K562 (cell line): ENCODE measurements around the gene HOXC5. TPM values are rescaled to one million over a fixed set of nuclear protein-coding genes. Genes with fewer than 3 reads are reported as not detected.

ENCODE experiments used
- ARID1B ChIP-seq: fragments of 450-650 bp; IDR thresholded peaks from 2 replicates; pipeline ENCODE4 v1.6.1; 2016; ENCODE audit warnings: antibody characterized with exemption, mild to moderate bottlenecking, inconsistent platforms
- CSDE1 ChIP-seq, 2 experiments: fragments of 450-650 bp; IDR thresholded peaks; 2 replicates each; pipeline ENCODE4 v1.6.1; 2016; ENCODE audit warnings: mild to moderate bottlenecking in 1 of 2
- FOXP4 ChIP-seq: sonication (generic); formaldehyde crosslinking; IDR thresholded peaks from 2 replicates; pipeline ENCODE4 v1.8.0; 2022; ENCODE audit warnings: mild to moderate bottlenecking, missing genetic modification reagents, borderline replicate concordance
- GATA2 ChIP-seq: sonication (generic); formaldehyde crosslinking; IDR thresholded peaks from 2 replicates; pipeline ENCODE4 v1.4.0; 2020; ENCODE audit warnings: mild to moderate bottlenecking, missing genetic modification reagents
- OTX1 ChIP-seq: fragments of 450-650 bp; formaldehyde crosslinking; IDR thresholded peaks from 2 replicates; pipeline ENCODE4 v1.4.0; 2022; ENCODE audit warnings: mild to moderate bottlenecking
- PPARD ChIP-seq: fragments of 250-450 bp; sonication (Bioruptor Pico); IDR thresholded peaks from 2 replicates; pipeline ENCODE4 v1.8.0; 2022; ENCODE audit warnings: inconsistent platforms, mild to moderate bottlenecking, moderate library complexity
- PYGO2 ChIP-seq: fragments of 450-650 bp; IDR thresholded peaks from 2 replicates; pipeline ENCODE4 v1.6.1; 2016; ENCODE audit warnings: mild to moderate bottlenecking, missing genetic modification characterization, moderate library complexity, missing compliant biosample characterization
- RFX7 ChIP-seq: fragments of 250-450 bp; sonication (Bioruptor Pico); IDR thresholded peaks from 2 replicates; pipeline ENCODE4 v1.5.1; 2021; ENCODE audit warnings: mild to moderate bottlenecking
- ZBTB33 ChIP-seq: sonication (generic); formaldehyde crosslinking; IDR thresholded peaks from 2 replicates; pipeline ENCODE4 v1.8.1; 2023; ENCODE audit warnings: mild to moderate bottlenecking, missing genetic modification reagents
- ZKSCAN3 ChIP-seq: fragments of 250-450 bp; sonication (Bioruptor Pico); IDR thresholded peaks from 2 replicates; pipeline ENCODE4 v1.4.0; 2020
- ZNF175 ChIP-seq: fragments of 200-800 bp; sonication (Bioruptor generic); IDR thresholded peaks from 2 replicates; pipeline ENCODE4 v1.6.1; 2016; ENCODE audit warnings: low read depth, mild to moderate bottlenecking, missing genetic modification characterization, missing compliant biosample characterization
- ZNF3 ChIP-seq: fragments of 250-450 bp; sonication (Bioruptor Pico); IDR thresholded peaks from 2 replicates; pipeline ENCODE4 v1.5.0; 2021; ENCODE audit warnings: mild to moderate bottlenecking, moderate library complexity
- polyA plus RNA-seq, 8 experiments: library from polyadenylated mRNA; depleted of rRNA in 4 of 8; stranded (reverse) in 5 of 8; unstranded in 3 of 8; fragments of >200 nt; fragmentation: Nextera tagmentation in 2 of 8; fragmentation: Illumina TruSeq in 1 of 8; extraction: Ambion mirVana in 2 of 8; extraction: Trizol in 1 of 8; gene quantifications; 2 replicates each; pipeline versions ENCODE4 v1.2.1 to v1.2.3, GENCODE V29; 2011 to 2014; ENCODE audit warnings: inconsistent platforms in 1 of 8, missing spikeins in 1 of 8
- total RNA-seq, 7 experiments: library from RNA; depleted of rRNA in 6 of 7; stranded (reverse); fragments of >200 nt in 6 of 7; fragmentation: Illumina TruSeq in 2 of 7; extraction: Trizol in 2 of 7; gene quantifications; 2 replicates each; pipeline versions ENCODE4 v1.2.1 to v1.2.3, GENCODE V29; 2011 to 2021; ENCODE audit warnings: low replicate concordance in 1 of 7
- TF ChIP-seq, protein P1 (sequence below): fragments of 250-450 bp; sonication (Bioruptor Pico); IDR thresholded peaks from 2 replicates; pipeline ENCODE4 v1.5.0; 2021; ENCODE audit warnings: mild to moderate bottlenecking, moderate library complexity
- TF ChIP-seq, protein P2 (sequence below): sonication (generic); IDR thresholded peaks from 2 replicates; pipeline ENCODE4 v1.6.1; 2016
- TF ChIP-seq, protein P3 (sequence below): fragments of 450-650 bp; IDR thresholded peaks from one replicate; pipeline ENCODE4 v1.6.1; 2018; ENCODE audit warnings: mild to moderate bottlenecking, moderate library complexity; ENCODE audit not compliant: partially characterized antibody

The HOXC5 gene
- total and polyA plus RNA-seq, 9 of the 15 experiments (the other 6 are each of a cell fraction or from before 2014, with no cell fraction given), result 0.10 to 0.44 (median 0.18) TPM; not detected in 4

GRCh38 chr12:54000116-54001114 lies 32.4 kb upstream of the HOXC5 start, which contains the start of gene HOXC9 (continued):
- TF ChIP-seq, protein P1, sequence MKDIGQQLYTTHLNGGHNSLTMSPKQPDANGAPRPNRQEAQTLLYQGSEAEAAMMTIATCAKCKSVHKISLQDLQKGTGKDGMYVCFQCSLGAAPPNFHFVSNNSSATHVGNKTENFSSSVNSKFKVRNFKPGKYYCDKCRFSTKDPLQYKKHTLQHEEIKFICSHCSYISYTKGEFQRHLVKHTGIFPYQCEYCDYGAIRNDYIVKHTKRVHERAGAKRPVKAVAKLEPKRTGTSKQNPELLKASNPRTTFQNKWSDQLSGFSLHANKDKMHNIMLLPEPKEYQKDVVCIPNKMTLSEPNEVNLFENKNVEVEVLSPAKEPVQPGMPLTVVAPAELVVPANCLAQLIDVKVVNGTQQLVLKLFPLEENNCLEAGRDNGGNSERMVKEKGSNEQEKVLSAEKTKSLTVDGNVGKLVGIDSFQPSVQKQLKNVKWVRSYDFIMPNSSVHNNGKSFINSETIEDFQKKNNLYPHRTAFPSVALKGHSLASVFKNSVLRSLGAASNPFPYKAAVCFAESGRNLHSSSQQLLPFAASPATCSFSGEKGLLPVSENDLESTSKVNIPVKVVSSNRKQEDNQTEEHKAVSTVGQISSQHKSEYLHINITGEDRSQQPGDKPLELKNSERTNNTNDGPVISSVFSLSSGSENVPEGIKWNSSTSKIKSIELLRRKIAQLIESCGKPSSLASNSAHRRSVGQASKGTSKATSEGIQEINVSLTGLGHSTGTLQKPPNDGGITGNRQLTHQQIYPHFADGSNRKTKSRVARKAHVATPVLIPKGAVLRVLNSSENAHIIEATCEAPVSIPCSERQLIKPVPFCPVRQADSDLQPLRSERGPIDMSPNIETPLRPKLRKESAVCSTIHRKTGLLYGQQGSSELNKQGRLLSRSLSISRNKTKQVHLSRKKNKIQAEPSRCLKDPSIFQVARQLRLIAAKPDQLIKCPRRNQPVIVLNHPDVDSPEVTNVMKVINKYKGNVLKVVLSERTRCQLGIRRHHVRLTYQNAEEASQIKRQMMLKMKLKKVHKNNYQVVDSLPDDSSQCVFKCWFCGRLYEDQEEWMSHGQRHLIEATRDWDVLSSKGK (CRISPR knock-in tag), result no peak
- TF ChIP-seq ZNF3 (CRISPR knock-in tag) (no peak), PPARD (CRISPR knock-in tag) (no peak), ZKSCAN3 (CRISPR knock-in tag) (no peak), OTX1 (CRISPR knock-in tag) (no peak), PYGO2 (tag) (no peak), ARID1B (no peak), GATA2 (no peak), ZNF175 (CRISPR knock-in tag) (no peak), CSDE1 (IDR thresholded peaks at IDR 0.05) (no peak), ZBTB33 (no peak), FOXP4 (CRISPR knock-in tag) (no peak), RFX7 (CRISPR knock-in tag) (no peak)
- TF ChIP-seq, protein P2, sequence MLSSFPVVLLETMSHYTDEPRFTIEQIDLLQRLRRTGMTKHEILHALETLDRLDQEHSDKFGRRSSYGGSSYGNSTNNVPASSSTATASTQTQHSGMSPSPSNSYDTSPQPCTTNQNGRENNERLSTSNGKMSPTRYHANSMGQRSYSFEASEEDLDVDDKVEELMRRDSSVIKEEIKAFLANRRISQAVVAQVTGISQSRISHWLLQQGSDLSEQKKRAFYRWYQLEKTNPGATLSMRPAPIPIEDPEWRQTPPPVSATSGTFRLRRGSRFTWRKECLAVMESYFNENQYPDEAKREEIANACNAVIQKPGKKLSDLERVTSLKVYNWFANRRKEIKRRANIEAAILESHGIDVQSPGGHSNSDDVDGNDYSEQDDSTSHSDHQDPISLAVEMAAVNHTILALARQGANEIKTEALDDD, result no peak
- TF ChIP-seq, protein P3, sequence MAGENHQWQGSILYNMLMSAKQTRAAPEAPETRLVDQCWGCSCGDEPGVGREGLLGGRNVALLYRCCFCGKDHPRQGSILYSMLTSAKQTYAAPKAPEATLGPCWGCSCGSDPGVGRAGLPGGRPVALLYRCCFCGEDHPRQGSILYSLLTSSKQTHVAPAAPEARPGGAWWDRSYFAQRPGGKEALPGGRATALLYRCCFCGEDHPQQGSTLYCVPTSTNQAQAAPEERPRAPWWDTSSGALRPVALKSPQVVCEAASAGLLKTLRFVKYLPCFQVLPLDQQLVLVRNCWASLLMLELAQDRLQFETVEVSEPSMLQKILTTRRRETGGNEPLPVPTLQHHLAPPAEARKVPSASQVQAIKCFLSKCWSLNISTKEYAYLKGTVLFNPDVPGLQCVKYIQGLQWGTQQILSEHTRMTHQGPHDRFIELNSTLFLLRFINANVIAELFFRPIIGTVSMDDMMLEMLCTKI, result no peak
